Smooth muscle cell (in vitro differentiated cells): ENCODE measurements around the gene TBC1D10A. TPM values are rescaled to one million over a fixed set of nuclear protein-coding genes. Genes with fewer than 3 reads are reported as not detected.

Source experiments
- DNase-seq: peaks from one replicate; lab custom pipeline; 2025; ENCODE audit not compliant: unreplicated experiment; lab: John Stamatoyannopoulos, UW
- H2AFZ ChIP-seq: fragments of 200-600 bp; sonication (generic); 2 replicates; pipeline ENCODE4 v1.6.0; 2016; ENCODE audit warnings: antibody characterized with exemption, low read depth, mild to moderate bottlenecking
- H3F3A ChIP-seq: fragments of 200-600 bp; sonication (generic); 2 replicates; pipeline ENCODE4 v1.6.0; 2017; ENCODE audit warnings: antibody characterized with exemption, low read depth
- H3K27ac ChIP-seq: fragments of 200-600 bp; sonication (generic); 2 replicates; pipeline ENCODE4 v1.5.1; 2016; ENCODE audit warnings: low read depth, mild to moderate bottlenecking
- H3K27me3 ChIP-seq: fragments of 200-600 bp; sonication (generic); 2 replicates; pipeline ENCODE4 v1.6.1; 2016; ENCODE audit warnings: low read depth, mild to moderate bottlenecking
- H3K36me3 ChIP-seq: fragments of 200-600 bp; sonication (generic); 2 replicates; pipeline ENCODE4 v1.5.1; 2016; ENCODE audit warnings: low read depth
- H3K4me1 ChIP-seq: fragments of 200-600 bp; sonication (generic); 2 replicates; pipeline ENCODE4 v1.5.1; 2016; ENCODE audit warnings: low read depth
- H3K4me2 ChIP-seq: fragments of 200-600 bp; sonication (generic); 2 replicates; pipeline ENCODE4 v1.6.0; 2016; ENCODE audit warnings: mild to moderate bottlenecking
- H3K4me3 ChIP-seq: fragments of 200-600 bp; sonication (generic); 2 replicates; pipeline ENCODE4 v1.5.1; 2016; ENCODE audit warnings: mild to moderate bottlenecking
- H3K79me2 ChIP-seq: fragments of 200-600 bp; sonication (generic); 2 replicates; pipeline ENCODE4 v1.6.0; 2016; ENCODE audit warnings: low read depth, mild to moderate bottlenecking
- H3K9ac ChIP-seq: fragments of 200-600 bp; sonication (generic); 2 replicates; pipeline ENCODE4 v1.6.0; 2016; ENCODE audit warnings: low read depth
- H3K9me3 ChIP-seq: fragments of 200-600 bp; sonication (generic); replicated peaks from 2 replicates; pipeline ENCODE4 v1.5.1; 2016; ENCODE audit warnings: low read depth
- H4K20me1 ChIP-seq: fragments of 200-600 bp; sonication (generic); 2 replicates; pipeline ENCODE4 v1.6.0; 2016; ENCODE audit warnings: low read depth
- CTCF ChIP-seq: fragments of 200-600 bp; sonication (generic); IDR thresholded peaks from 2 replicates; pipeline ENCODE4 v1.5.1; 2017; ENCODE audit warnings: borderline replicate concordance, mild to moderate bottlenecking, antibody characterized with exemption; ENCODE audit not compliant: insufficient read depth, poor library complexity, severe bottlenecking
- WGBS: methylation state at CpG from one replicate; pipeline ENCODE4 v1.1.7; 2016; ENCODE audit warnings: low lambda C conversion rate; 5-methylcytosine and 5-hydroxymethylcytosine counted together
- polyA plus RNA-seq: library from polyadenylated mRNA; unstranded; fragments of >200 nt; fragmentation: Nextera tagmentation; extraction: Ambion mirVana; gene quantifications from 2 replicates; pipeline ENCODE4 v1.2.1, GENCODE V29; 2016
- total RNA-seq: library from RNA; depleted of rRNA; stranded (reverse); fragments of >200 nt; gene quantifications from 2 replicates; pipeline ENCODE4 v1.2.3, GENCODE V29; 2014

Gene TBC1D10A
- total and polyA plus RNA-seq, 2 experiments from 2014 or later = 16.8 to 51.1 TPM

GRCh38 chr22:30268331-30268730 is 58.4 kb downstream of the TBC1D10A start:
- H3F3A ChIP-seq = no peaks in the 10 kb centered on the region
- no peak for TF ChIP-seq CTCF
- no peak overlapping the region for H2AFZ ChIP-seq
- H3K4me2 ChIP-seq = no peak overlapping the region
- no peaks in the 10 kb centered on the region for H3K4me1 ChIP-seq
- no peak for DNase-seq
- no peaks in the 10 kb centered on the region for H3K79me2 ChIP-seq
- no peaks in the 10 kb centered on the region for H3K9me3 ChIP-seq
- no peak overlapping the region for H3K4me3 ChIP-seq
- H3K9ac ChIP-seq = no peak overlapping the region
- WGBS = 98% methylated on average over 8 of the region's 8 CpGs
- H3K27ac ChIP-seq = no peak overlapping the region
- no peaks in the 10 kb centered on the region for H3K27me3 ChIP-seq
- H3K36me3 ChIP-seq = no peaks in the 10 kb centered on the region
- no peaks in the 10 kb centered on the region for H4K20me1 ChIP-seq

GRCh38 chr22:30267382-30268302 is 59.1 kb downstream of the TBC1D10A start:
- Histone ChIP-seq H3K27me3 (no peaks in the 10 kb centered on the region), H3K4me1 (no peaks in the 10 kb centered on the region), H3K36me3 (no peaks in the 10 kb centered on the region), H2AFZ (no peak overlapping the region), H3K27ac (no peak overlapping the region), H4K20me1 (no peaks in the 10 kb centered on the region), H3K4me3 (no peak overlapping the region), H3K9me3 (no peaks in the 10 kb centered on the region), H3K79me2 (no peaks in the 10 kb centered on the region), H3F3A (no peaks in the 10 kb centered on the region), H3K4me2 (no peak overlapping the region), H3K9ac (no peak overlapping the region)
- WGBS = 92% methylated on average over 14 of the region's 14 CpGs
- no peak for DNase-seq
- TF ChIP-seq CTCF = no peak

- Histone ChIP-seq H4K20me1 (no peaks in the 10 kb centered on the region), H3K36me3 (no peaks in the 10 kb centered on the region), H3K27ac (no peak within 1 kb of the TSS), H3K27me3 (no peaks in the 10 kb centered on the region), H2AFZ (no peak within 1 kb of the TSS), H3K4me2 (no peak within 1 kb of the TSS), H3K9ac (no peak within 1 kb of the TSS), H3F3A (no peaks in the 10 kb centered on the region), H3K9me3 (no peaks in the 10 kb centered on the region), H3K4me1 (no peaks in the 10 kb centered on the region), H3K79me2 (no peaks in the 10 kb centered on the region), H3K4me3 (no peak within 1 kb of the TSS)
- no peak for DNase-seq
- 97% methylated on average over 25 of the region's 35 CpGs for WGBS
- TF ChIP-seq CTCF = no peak
These were observed 60.0 kb downstream of the TBC1D10A start, which contains the start of gene OSM for GRCh38 chr22:30266445-30267381. TSS of gene OSM (minus strand) at chr22:30266851. CDS start at chr22:30266799, 52 bp downstream.
